ENCODE data around the gene HRH2. TPM values are rescaled to one million over a fixed set of nuclear protein-coding genes. Genes with fewer than 3 reads are reported as not detected.

The HRH2 gene
- total RNA-seq, 1 experiment from 2014 or later = 3.3 TPM

GRCh38 chr5:175743676-175744210 lies 85.9 kb downstream of the HRH2 start:
- WGBS (ENCODE audit: extremely low coverage, insufficient read length, low lambda C conversion rate) = no CpG with 5 or more reads among the region's 1 CpG
- 0 out of 3 replicates have a peak, but pooled peaks have one; percentile 16 for TF ChIP-seq CTCF (conservative IDR thresholded peaks at IDR 0.05)
- Histone ChIP-seq H3K23ac (ENCODE audit: insufficient read length, low read depth, low read length) (no peak overlapping the region), H4K8ac (replicated peaks; ENCODE audit: insufficient read length, low read depth, low read length) (no peak overlapping the region), H2BK15ac (ENCODE audit: low read depth, low read length) (no peak overlapping the region), H2BK20ac (ENCODE audit: low read depth, low read length, poor library complexity, severe bottlenecking) (no peak overlapping the region), H4K5ac (ENCODE audit: insufficient read length, low read depth, low read length) (no peak overlapping the region), H2AK5ac (ENCODE audit: insufficient read length, low read length) (no peak overlapping the region), H3K56ac (ENCODE audit: insufficient read length, low read depth, low read length) (no peak overlapping the region), H2BK120ac (ENCODE audit: low read depth, low read length, poor library complexity, severe bottlenecking) (no peak overlapping the region), H2BK12ac (ENCODE audit: insufficient read length, low read depth, low read length) (no peak overlapping the region), H3K4me2 (ENCODE audit: insufficient read depth, insufficient read length, low read length) (no peak overlapping the region), H3K4ac (ENCODE audit: low read depth, low read length) (no peak overlapping the region), H4K20me1 (ENCODE audit: control insufficient read depth, insufficient read depth, insufficient read length) (no peaks in the 10 kb centered on the region), H4K91ac (ENCODE audit: insufficient read length, low read depth, low read length) (no peak overlapping the region), H3K23me2 (ENCODE audit: insufficient read length, low read depth, low read length, poor library complexity, severe bottlenecking) (no peaks in the 10 kb centered on the region), H3K9me3 (ENCODE audit: control insufficient read depth, low read depth, low read length) (no peaks in the 10 kb centered on the region), H3K79me1 (ENCODE audit: insufficient read depth, low read depth, low read length, poor library complexity, severe bottlenecking) (no peaks in the 10 kb centered on the region), H3K27me3 (ENCODE audit: insufficient read depth, low read length) (no peaks in the 10 kb centered on the region), H3K18ac (ENCODE audit: insufficient read length, low read depth, low read length) (no peak overlapping the region), H3K4me1 (ENCODE audit: insufficient read depth, low read length) (peaks cover 2% of the 10 kb centered on the region; the same call in 1 of the 2 replicates), H2AFZ (ENCODE audit: low read length) (no peak overlapping the region), H2BK5ac (ENCODE audit: insufficient read length, low read length) (no peak overlapping the region), H3K79me2 (ENCODE audit: insufficient read depth, low read length) (no peaks in the 10 kb centered on the region), H3K9ac (ENCODE audit: extremely low read depth, insufficient read length, low read length) (no peak overlapping the region), H3K27ac (ENCODE audit: insufficient read length, low read depth, low read length) (no peak overlapping the region), H3T11ph (ENCODE audit: low read length) (no peak overlapping the region), H3K14ac (ENCODE audit: insufficient read depth, low read length) (no peak overlapping the region)
- Mint-ChIP-seq H3K27me3 (ENCODE audit: low read depth) (peaks cover 38% of the 10 kb centered on the region), H3K9me3 (no peaks in the 10 kb centered on the region), H3K4me3 (no peak overlapping the region), H3K4me1 (peaks cover 10 to 11% of the 10 kb centered on the region in 2 experiments), H3K36me3 (ENCODE audit: insufficient read depth in 1 of 3, low read depth in 3 of 3) (no peaks in the 10 kb centered on the region), H3K27ac (peak overlapping the region in 1 of 3 experiments; percentile 15; a peak in 1 of 7 replicates)
- DNase-seq = peak; percentile 56
